GM18861 (cell line): ENCODE data around the gene ABCC6.
"Not testable (repeated sequence)": the region's sequence is repeated elsewhere in the genome, so short reads cannot be mapped to it uniquely, and the experiment has no call there.

Source experiments
- ATAC-seq: cut with Tn5 transposase; IDR thresholded peaks from one replicate; pipeline ENCODE4 v1.9.1; 2021; ENCODE audit not compliant: unreplicated experiment

The ABCC6 gene

GRCh38 chr16:16191493-16192167, 31.7 kb downstream of the ABCC6 start:
- ATAC-seq, result no peak

- ATAC-seq, result not testable (repeated sequence)
Observed at GRCh38 chr16:16190966-16191365, 32.3 kb downstream of the ABCC6 start.

- ATAC-seq, result no peak
Observed at GRCh38 chr16:16190546-16190945, 32.7 kb downstream of the ABCC6 start.

- ATAC-seq, result no peak
Observed at GRCh38 chr16:16189842-16190241, 33.5 kb downstream of the ABCC6 start.

GRCh38 chr16:16188827-16189226, 34.5 kb downstream of the ABCC6 start:
- no peak for ATAC-seq

GRCh38 chr16:16186820-16187219, 36.5 kb downstream of the ABCC6 start:
- no peak for ATAC-seq

- ATAC-seq, result no peak
Observed at GRCh38 chr16:16185095-16185494, 38.2 kb downstream of the ABCC6 start.

GRCh38 chr16:16184594-16184993, 38.7 kb downstream of the ABCC6 start:
- no peak for ATAC-seq

- no peak for ATAC-seq
Observed at GRCh38 chr16:16183562-16183961, 39.7 kb downstream of the ABCC6 start.

- no peak for ATAC-seq
Observed at GRCh38 chr16:16182918-16183317, 40.4 kb downstream of the ABCC6 start.

- ATAC-seq, result not testable (repeated sequence)
Observed at GRCh38 chr16:16181748-16182147, 41.5 kb downstream of the ABCC6 start.

- no peak for ATAC-seq
Observed at GRCh38 chr16:16178455-16179162, 44.7 kb downstream of the ABCC6 start.

- no peak for ATAC-seq
Observed at GRCh38 chr16:16176328-16176727, 47.0 kb downstream of the ABCC6 start.

- ATAC-seq, result no peak
Observed at GRCh38 chr16:16175296-16175695, 48.0 kb downstream of the ABCC6 start.

- no peak for ATAC-seq
Observed at GRCh38 chr16:16172991-16173390, 50.3 kb downstream of the ABCC6 start.

- no peak for ATAC-seq
Observed at GRCh38 chr16:16171332-16171919, 51.9 kb downstream of the ABCC6 start.

GRCh38 chr16:16169615-16170014, 53.7 kb downstream of the ABCC6 start:
- ATAC-seq, result no peak

- ATAC-seq, result no peak
Observed at GRCh38 chr16:16168431-16168830, 54.9 kb downstream of the ABCC6 start.

GRCh38 chr16:16167927-16168326, 55.4 kb downstream of the ABCC6 start:
- ATAC-seq, result no peak

- ATAC-seq, result no peak
Observed at GRCh38 chr16:16166949-16167348, 56.3 kb downstream of the ABCC6 start.

GRCh38 chr16:16166085-16166484, 57.2 kb downstream of the ABCC6 start:
- ATAC-seq, result no peak

GRCh38 chr16:16164243-16164642, 59.1 kb downstream of the ABCC6 start:
- ATAC-seq, result no peak
